GM13976 (cell line): Measurements from ENCODE around the gene CD58.

Source experiments
- DNase-seq: peaks from one replicate; pipeline ENCODE4 v3.0.0; 2012; ENCODE audit warnings: low spot score
- in situ Hi-C: fragments of 300-500 bp; cut with MboI; formaldehyde crosslinking; loops from one replicate; pipeline ENCODE4 v1.12.0; 2022; ENCODE audit warnings: low sequenced_read_pairs, mixed read lengths, inconsistent platforms; ENCODE audit not compliant: unreplicated experiment
- TF ChIP-seq, protein P1 (sequence below): IDR thresholded peaks from 2 replicates; pipeline ENCODE4 v1.5.1; 2012; ENCODE audit warnings: borderline replicate concordance, mild to moderate bottlenecking; ENCODE audit not compliant: insufficient read depth; ENCODE audit errors: extremely low read depth, missing control alignments, control extremely low read depth

CD58 gene

DNA sequence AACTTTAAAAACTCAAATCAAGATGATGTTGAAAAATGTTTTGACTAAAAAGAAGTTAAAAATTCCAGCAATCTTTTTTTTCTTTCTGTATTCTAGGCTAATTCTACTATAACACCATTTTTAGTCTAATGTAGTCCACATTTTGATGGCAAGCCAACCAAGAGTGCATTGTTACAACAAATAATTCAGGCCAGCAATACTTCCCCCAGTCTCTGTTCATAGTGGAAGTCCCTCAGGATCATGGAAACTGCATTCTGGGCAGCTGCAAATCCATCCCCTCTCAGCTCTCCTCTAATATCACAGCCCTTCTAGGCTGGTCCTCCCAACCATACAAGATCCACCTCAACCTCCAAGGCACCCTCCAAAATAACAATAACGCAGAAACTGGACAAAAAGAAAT is 7.8 kb upstream of the CD58 start:
- TF ChIP-seq, protein P1, sequence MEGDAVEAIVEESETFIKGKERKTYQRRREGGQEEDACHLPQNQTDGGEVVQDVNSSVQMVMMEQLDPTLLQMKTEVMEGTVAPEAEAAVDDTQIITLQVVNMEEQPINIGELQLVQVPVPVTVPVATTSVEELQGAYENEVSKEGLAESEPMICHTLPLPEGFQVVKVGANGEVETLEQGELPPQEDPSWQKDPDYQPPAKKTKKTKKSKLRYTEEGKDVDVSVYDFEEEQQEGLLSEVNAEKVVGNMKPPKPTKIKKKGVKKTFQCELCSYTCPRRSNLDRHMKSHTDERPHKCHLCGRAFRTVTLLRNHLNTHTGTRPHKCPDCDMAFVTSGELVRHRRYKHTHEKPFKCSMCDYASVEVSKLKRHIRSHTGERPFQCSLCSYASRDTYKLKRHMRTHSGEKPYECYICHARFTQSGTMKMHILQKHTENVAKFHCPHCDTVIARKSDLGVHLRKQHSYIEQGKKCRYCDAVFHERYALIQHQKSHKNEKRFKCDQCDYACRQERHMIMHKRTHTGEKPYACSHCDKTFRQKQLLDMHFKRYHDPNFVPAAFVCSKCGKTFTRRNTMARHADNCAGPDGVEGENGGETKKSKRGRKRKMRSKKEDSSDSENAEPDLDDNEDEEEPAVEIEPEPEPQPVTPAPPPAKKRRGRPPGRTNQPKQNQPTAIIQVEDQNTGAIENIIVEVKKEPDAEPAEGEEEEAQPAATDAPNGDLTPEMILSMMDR, result no peak
- in situ Hi-C loops, result loop anchor here (10.0 kb wide), 2 partner anchors 96 to 246 kb away; no protein-coding TSS in a partner anchor
- no peak for DNase-seq

DNA sequence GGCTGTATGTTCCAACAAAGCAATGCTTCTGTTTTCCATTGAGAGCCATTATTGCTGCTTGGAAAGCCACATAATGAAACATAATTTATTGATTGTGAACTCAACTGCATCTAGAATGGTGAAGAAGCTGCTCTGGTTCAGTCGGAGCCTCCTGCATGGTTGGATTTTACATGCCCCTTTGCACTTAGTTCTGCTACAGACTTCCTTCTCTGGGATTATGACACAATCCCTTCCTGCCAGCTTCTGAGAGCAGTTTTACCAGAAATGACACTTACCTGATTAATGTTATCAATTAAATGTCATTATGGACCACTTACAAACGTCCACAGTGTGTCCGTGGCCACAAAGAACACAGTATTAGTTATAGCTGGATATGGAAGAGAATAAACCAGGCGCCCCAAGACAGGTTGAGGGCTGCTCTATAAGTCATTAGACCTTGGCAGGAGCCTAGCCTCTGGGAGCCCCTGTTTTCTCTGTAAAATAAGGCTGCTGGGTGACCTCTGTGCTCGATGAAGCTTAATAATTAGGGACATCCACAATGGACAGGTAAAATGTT is 7.0 kb upstream of the CD58 start:
- DNase-seq, result no peak
- in situ Hi-C loops, result loop anchor here (10.0 kb wide), 2 partner anchors 97 to 247 kb away; no protein-coding TSS in a partner anchor
- TF ChIP-seq, protein P1, result no peak

DNA sequence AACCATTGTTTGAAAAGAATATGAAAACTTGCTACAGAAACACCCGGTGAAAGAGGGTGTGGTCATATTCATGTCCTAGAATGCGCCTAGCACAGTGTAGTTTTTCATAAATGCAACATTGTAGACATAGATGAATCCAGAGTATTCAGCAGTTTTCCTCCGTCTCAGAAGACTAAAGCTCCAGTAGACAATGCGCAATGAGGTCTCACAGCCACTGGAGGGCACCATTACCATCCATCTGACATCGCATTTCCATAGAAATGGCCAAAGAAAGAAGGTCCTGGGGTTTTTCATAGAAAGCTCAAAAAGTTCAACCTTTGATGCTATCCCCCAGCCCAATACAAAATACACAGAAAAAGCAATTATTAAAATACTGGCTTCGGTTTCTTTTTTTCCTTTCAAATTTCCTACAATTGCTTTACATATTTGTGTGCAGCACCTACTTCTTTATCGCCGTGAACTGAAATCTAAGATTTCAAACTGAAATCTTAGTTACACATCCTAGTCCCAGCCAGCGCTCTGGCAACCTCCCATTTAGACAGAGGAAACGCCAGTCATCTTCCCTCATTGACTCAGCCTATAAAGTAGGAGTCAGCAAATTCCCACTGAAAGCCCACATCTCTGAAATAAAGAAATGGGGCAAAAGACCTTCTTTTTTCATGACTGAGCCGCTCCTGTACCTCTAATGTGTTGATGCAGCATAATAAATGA is 3.9 kb upstream of the CD58 start:
- in situ Hi-C loops, result loop anchor here (10.0 kb wide), 2 partner anchors 100 to 250 kb away; no protein-coding TSS in a partner anchor
- DNase-seq, result peak; percentile 79
- TF ChIP-seq, protein P1, result peak; percentile 78

DNA sequence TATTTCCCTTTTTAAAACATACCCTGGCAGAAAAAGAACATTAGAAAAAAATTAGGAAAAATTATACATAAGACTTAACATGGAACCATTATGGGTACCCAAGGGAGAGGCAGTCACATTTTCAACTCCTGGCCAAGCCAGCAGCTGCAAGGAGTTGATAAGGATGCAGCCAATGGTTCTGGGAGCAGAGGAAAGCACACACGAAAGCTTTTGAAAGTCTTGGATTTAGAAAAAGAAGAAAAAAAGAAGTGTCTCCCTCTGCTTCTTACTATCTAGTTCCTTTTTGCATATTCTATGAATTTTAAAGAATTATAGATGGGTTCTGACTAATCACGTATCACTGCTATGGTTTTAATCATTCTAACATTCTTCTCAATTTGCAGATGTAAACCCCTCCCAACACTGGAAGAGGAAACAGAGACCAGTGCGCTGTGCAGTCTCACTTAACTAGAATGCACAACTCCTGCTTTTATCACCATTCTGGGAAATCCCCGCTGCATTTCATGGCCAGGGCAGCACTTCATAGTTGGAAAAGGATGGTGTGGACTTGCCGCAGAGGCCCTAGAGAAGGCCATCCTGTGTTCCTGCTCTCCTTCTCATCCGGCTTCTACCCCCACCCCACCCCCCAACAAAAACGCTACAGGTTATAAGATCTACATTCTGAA is 2.7 kb upstream of the CD58 start:
- in situ Hi-C loops, result loop anchor here (10.0 kb wide), 2 partner anchors 101 to 251 kb away; no protein-coding TSS in a partner anchor
- TF ChIP-seq, protein P1, result no peak
- DNase-seq, result no peak

DNA sequence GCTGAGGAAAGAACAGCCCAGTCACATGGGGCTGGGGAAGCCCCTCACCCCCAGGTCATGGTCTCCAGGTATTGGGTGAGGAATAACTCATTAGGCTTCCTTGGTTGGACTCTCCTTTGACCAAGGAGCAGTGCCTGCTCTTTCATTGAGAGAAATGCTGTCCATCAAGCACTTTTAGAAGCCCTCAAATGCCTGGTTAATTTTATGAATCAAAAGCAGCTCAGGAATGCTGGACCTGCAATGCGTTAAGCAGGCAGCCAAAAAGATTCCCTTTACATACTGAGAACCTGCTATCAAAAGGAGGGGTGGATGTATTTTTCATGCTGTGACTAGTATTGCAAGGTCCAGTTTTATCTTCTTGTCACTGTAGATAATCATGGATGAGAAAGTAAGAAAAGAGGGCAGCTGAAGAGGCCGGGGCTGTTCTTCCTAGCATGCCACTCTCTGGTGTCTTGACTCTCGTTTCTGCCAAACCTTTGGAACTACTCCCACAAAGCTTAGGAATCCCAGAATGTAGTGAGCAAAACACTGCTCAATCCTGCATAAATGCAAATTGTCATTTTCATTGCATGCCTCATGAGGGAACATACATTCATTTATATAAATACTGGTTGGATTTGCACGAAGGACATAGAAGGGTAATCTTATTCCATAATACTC is 2.1 kb upstream of the CD58 start:
- TF ChIP-seq, protein P1, result no peak
- in situ Hi-C loops, result loop anchor here (10.0 kb wide), 2 partner anchors 102 to 252 kb away; no protein-coding TSS in a partner anchor
- DNase-seq, result no peak

DNA sequence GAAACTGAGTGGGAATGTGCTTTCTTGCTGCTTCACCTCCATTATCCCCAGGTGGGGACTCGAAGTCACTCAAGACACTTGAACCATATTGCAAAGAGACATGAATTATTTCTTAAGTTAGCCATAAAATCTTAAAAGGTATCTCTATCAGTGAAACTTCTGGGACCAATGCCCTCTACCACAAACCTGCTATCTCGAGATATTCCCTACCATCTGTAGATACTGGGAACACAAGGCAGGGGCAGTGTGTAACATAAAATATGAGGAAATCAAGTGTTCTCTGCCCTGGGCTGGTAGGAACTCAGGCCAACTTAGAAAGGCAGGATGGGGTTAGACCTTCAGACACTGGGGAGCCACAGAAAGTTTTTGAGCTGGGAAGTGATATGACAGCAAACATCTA is 1.3 kb upstream of the CD58 start:
- no peak for DNase-seq
- TF ChIP-seq, protein P1, result no peak
- in situ Hi-C loops, result loop anchor here (10.0 kb wide), 2 partner anchors 103 to 253 kb away; no protein-coding TSS in a partner anchor
